ENCODE data around the gene ZSWIM5. TPM values are rescaled to one million over a fixed set of nuclear protein-coding genes. Genes with fewer than 3 reads are reported as not detected.
"Not testable (repeated sequence)": the region's sequence is repeated elsewhere in the genome, so short reads cannot be mapped to it uniquely, and the experiment has no call there.

ZSWIM5 gene
- total and polyA plus RNA-seq, 11 donors = 0.19 to 1.7 (median 0.81) TPM

DNA sequence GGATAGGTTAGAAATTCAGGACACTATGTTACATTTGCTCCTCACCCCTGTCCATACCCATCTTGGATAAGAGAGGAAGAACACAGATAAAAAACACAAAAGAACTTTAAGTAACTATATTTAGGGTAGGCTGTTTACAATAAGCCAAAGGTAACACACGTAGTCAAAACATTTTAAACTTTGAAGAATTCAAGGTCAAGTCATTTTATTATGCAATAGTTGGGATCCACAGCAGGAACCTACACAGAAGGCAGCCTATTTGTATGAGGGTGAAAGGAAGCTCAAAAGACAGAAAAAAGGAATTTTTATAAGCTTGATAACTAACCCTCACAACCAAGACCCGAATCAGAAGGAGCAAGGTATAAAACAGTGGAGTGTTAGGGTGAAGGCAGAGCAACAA, 89.6 kb downstream of the ZSWIM5 start:
- Histone ChIP-seq H3K4me1 (peaks cover 0 to 4% (median 0%) of the 10 kb centered on the region in 12 donors), H3K27me3 (no peaks in the 10 kb centered on the region), H3K36me3 (no peaks in the 10 kb centered on the region), H3K9me3 (peaks cover 0 to 1% (median 0%) of the 10 kb centered on the region in 12 donors), H3K27ac (no peak overlapping the region), H3K4me3 (no peak overlapping the region)
- intact Hi-C loops (cut with DNase I) = no loop called here
- TF ChIP-seq POLR2A (IDR thresholded peaks at IDR 0.05) = no peak
- TF ChIP-seq, protein P1, sequence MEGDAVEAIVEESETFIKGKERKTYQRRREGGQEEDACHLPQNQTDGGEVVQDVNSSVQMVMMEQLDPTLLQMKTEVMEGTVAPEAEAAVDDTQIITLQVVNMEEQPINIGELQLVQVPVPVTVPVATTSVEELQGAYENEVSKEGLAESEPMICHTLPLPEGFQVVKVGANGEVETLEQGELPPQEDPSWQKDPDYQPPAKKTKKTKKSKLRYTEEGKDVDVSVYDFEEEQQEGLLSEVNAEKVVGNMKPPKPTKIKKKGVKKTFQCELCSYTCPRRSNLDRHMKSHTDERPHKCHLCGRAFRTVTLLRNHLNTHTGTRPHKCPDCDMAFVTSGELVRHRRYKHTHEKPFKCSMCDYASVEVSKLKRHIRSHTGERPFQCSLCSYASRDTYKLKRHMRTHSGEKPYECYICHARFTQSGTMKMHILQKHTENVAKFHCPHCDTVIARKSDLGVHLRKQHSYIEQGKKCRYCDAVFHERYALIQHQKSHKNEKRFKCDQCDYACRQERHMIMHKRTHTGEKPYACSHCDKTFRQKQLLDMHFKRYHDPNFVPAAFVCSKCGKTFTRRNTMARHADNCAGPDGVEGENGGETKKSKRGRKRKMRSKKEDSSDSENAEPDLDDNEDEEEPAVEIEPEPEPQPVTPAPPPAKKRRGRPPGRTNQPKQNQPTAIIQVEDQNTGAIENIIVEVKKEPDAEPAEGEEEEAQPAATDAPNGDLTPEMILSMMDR (IDR thresholded peaks at IDR 0.05) = no peak
- WGBS, 4 donors = 60 to 70% (median 65%) methylated on average over 2 of the region's 2 CpGs
- ATAC-seq (no peak), DNase-seq (no peak)

DNA sequence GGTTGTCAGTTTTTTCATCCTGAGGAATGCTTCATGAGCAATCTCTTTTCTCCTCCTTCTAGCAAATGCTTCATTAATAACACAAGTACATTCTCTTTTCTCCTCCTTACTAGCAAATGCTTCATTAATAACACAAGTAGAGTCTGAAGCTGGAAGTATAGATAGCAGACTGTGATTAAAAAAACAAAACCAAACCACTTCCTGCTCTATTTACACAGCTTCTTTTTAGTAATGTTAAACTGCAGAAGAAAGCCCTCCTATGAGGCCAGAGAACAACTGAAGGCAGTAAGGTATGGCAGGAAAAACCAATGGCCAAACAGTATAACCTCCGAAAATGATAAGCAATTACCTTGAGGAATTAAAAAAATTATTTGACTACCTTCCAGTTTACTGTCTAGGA, 90.1 kb downstream of the ZSWIM5 start:
- TF ChIP-seq, protein P1 (IDR thresholded peaks at IDR 0.05) = no peak
- no peak for TF ChIP-seq POLR2A (IDR thresholded peaks at IDR 0.05)
- no peak overlapping the region for H3K4me3 ChIP-seq
- intact Hi-C loops (cut with DNase I) = no loop called here
- 65 to 76% (median 73%) methylated on average over 1 of the region's 1 CpG for WGBS, 4 donors
- ATAC-seq (no peak), DNase-seq (no peak)
- no peak overlapping the region for H3K27ac ChIP-seq
- peaks cover 0 to 4% (median 0%) of the 10 kb centered on the region in 12 donors for H3K4me1 ChIP-seq
- H3K9me3 ChIP-seq = peaks cover 0 to 6% (median 0%) of the 10 kb centered on the region in 12 donors
- H3K36me3 ChIP-seq = no peaks in the 10 kb centered on the region
- H3K27me3 ChIP-seq = no peaks in the 10 kb centered on the region

DNA sequence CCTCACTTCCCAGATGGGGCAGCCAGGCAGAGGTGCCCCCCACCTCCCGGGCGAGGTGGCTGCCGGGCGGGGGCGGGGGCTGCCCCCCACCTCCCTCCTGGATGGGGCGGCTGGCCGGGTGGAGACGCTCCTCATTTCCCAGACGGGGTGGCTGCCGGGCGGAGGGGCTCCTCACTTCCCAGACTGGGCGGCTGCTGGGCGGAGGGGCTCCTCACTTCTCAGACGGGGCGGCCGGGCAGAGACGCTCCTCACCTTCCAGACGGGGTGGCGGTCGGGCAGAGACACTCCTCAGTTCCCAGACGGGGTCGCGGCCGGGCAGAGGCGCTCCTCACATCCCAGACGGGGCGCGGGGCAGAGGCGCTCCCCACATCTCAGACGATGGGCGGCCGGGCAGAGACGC, 91.2 kb downstream of the ZSWIM5 start:
- H3K9me3 ChIP-seq; H3K36me3 ChIP-seq; ATAC-seq; H3K4me3 ChIP-seq; H3K27ac ChIP-seq; DNase-seq; H3K4me1 ChIP-seq; H3K27me3 ChIP-seq; intact Hi-C loops (cut with DNase I): not testable (repeated sequence)
- 95 to 97% (median 96%) methylated on average over 13 to 33 of the region's 33 CpGs for WGBS, 4 donors

DNA sequence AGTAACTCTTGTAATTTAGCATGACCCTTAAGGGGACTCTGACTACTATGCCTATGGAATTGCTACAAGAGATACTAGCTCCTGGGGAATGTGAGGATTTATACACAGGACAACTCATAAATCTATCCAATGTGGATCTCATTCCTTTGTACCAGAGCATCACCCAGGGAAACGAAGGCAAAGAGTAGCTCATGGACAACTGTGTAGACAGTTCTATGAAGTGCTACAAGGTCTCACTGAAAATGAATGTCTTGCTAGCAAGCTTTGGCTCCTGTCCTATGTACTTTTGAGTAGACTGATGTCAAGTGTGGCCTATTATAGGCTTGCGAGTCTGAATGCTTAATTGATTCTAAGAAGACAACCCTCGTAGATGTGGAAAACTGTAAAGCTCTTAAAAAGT, 93.7 kb downstream of the ZSWIM5 start:
- 84 to 88% (median 86%) methylated on average over 3 of the region's 3 CpGs for WGBS, 4 donors
- TF ChIP-seq, protein P1 (IDR thresholded peaks at IDR 0.05) = no peak
- no peak for TF ChIP-seq POLR2A (IDR thresholded peaks at IDR 0.05)

DNA sequence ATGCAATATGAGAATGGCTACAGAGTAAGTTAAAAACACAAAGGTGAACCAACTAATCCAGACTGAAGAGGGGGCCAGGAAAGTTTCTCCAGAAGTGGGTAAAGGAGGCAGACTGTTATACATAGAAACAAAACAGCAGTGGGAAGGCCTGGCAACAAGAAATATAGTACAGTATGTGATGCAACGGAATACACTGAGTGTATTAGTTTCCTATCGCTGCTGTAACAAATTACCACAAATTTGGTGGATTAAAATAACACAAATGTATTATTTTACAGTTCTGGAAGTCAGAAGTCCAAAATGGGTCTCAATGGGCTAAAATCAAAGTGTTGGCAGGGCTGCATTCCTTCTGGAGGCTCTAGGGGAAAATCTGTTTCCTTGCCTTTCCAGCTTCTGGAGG, 95.2 kb downstream of the ZSWIM5 start:
- DNase-seq (no peak), ATAC-seq (no peak)
- H3K4me1 ChIP-seq = no peaks in the 10 kb centered on the region
- no peaks in the 10 kb centered on the region for H3K27me3 ChIP-seq
- WGBS, 4 donors = 94 to 99% (median 97%) methylated on average over 2 of the region's 2 CpGs
- intact Hi-C loops (cut with DNase I) = no loop called here
- TF ChIP-seq, protein P1 (IDR thresholded peaks at IDR 0.05) = no peak
- TF ChIP-seq POLR2A (IDR thresholded peaks at IDR 0.05) = no peak
- no peaks in the 10 kb centered on the region for H3K36me3 ChIP-seq
- H3K27ac ChIP-seq = no peak overlapping the region
- H3K9me3 ChIP-seq = peaks cover 0 to 10% (median 0%) of the 10 kb centered on the region in 12 donors
- H3K4me3 ChIP-seq = no peak overlapping the region

More for the DNA sequence above, 93.7 kb downstream of the ZSWIM5 start:
- Histone ChIP-seq H3K27me3 (no peaks in the 10 kb centered on the region), H3K27ac (no peak overlapping the region), H3K4me3 (no peak overlapping the region), H3K4me1 (peaks cover 0 to 4% (median 0%) of the 10 kb centered on the region in 12 donors), H3K36me3 (no peaks in the 10 kb centered on the region), H3K9me3 (peaks cover 0 to 10% (median 0%) of the 10 kb centered on the region in 12 donors)
- DNase-seq (no peak), ATAC-seq (no peak)
- intact Hi-C loops (cut with DNase I) = no loop called here
